ENCODE data around the gene CTPS2.

DNA sequence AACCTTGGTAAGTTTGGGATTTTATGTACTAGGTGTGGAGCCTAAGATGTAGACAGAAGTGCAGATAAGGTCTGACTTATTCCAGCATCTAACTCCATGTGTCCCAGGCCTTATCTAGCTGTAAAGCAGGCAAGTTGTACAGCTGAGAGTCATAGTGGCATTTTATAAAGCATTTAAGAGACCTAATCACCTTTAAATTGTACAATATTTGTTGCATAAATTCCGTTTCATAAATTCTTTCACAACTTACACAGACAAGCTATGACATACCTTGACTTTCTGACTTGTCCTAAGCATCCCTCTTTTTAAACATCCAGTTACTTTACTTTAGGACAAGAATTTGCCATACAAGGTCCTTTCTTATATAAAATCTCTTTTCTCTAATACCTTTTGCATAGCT is 18.0 kb upstream of the CTPS2 start:
- TF ChIP-seq, protein P1, sequence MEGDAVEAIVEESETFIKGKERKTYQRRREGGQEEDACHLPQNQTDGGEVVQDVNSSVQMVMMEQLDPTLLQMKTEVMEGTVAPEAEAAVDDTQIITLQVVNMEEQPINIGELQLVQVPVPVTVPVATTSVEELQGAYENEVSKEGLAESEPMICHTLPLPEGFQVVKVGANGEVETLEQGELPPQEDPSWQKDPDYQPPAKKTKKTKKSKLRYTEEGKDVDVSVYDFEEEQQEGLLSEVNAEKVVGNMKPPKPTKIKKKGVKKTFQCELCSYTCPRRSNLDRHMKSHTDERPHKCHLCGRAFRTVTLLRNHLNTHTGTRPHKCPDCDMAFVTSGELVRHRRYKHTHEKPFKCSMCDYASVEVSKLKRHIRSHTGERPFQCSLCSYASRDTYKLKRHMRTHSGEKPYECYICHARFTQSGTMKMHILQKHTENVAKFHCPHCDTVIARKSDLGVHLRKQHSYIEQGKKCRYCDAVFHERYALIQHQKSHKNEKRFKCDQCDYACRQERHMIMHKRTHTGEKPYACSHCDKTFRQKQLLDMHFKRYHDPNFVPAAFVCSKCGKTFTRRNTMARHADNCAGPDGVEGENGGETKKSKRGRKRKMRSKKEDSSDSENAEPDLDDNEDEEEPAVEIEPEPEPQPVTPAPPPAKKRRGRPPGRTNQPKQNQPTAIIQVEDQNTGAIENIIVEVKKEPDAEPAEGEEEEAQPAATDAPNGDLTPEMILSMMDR (conservative IDR thresholded peaks at IDR 0.05; ENCODE audit: low read depth in 2 of 2): no peak
- no peak for TF ChIP-seq POLR2AphosphoS5 (IDR thresholded peaks at IDR 0.05; ENCODE audit: low read depth)
- TF ChIP-seq NANOG (IDR thresholded peaks at IDR 0.05; ENCODE audit: borderline replicate concordance): no peak
- TF ChIP-seq EZH2 (IDR thresholded peaks at IDR 0.05; ENCODE audit: low read depth, unreplicated experiment): no peak
- TF ChIP-seq, protein P2, sequence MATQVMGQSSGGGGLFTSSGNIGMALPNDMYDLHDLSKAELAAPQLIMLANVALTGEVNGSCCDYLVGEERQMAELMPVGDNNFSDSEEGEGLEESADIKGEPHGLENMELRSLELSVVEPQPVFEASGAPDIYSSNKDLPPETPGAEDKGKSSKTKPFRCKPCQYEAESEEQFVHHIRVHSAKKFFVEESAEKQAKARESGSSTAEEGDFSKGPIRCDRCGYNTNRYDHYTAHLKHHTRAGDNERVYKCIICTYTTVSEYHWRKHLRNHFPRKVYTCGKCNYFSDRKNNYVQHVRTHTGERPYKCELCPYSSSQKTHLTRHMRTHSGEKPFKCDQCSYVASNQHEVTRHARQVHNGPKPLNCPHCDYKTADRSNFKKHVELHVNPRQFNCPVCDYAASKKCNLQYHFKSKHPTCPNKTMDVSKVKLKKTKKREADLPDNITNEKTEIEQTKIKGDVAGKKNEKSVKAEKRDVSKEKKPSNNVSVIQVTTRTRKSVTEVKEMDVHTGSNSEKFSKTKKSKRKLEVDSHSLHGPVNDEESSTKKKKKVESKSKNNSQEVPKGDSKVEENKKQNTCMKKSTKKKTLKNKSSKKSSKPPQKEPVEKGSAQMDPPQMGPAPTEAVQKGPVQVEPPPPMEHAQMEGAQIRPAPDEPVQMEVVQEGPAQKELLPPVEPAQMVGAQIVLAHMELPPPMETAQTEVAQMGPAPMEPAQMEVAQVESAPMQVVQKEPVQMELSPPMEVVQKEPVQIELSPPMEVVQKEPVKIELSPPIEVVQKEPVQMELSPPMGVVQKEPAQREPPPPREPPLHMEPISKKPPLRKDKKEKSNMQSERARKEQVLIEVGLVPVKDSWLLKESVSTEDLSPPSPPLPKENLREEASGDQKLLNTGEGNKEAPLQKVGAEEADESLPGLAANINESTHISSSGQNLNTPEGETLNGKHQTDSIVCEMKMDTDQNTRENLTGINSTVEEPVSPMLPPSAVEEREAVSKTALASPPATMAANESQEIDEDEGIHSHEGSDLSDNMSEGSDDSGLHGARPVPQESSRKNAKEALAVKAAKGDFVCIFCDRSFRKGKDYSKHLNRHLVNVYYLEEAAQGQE (IDR thresholded peaks at IDR 0.05; ENCODE audit: unreplicated experiment): no peak
- no peak for TF ChIP-seq JUNB (IDR thresholded peaks at IDR 0.05; ENCODE audit: unreplicated experiment)
